PC-3 (cell line): ENCODE data around the gene PTPRE. TPM values are rescaled to one million over a fixed set of nuclear protein-coding genes. Genes with fewer than 3 reads are reported as not detected.

Source experiments
- ATAC-seq: fragments of 200-7000 bp; cut with Tn5 transposase; 2 replicates; pipeline ENCODE4 v1.9.1; 2020; ENCODE audit warnings: mild to moderate bottlenecking, moderate library complexity
- BruUV-seq: library from RNA; stranded (reverse); fragments of 400-500 nt; replicated peaks from 2 replicates; lab custom pipeline; 2021; lab: Mats Ljungman, UMichigan
- CTCF ChIA-PET: fragments of 300-600 bp; sonication (Branson Sonifier 250); formaldehyde crosslinking; loops from one replicate; lab custom pipeline; 2022; ENCODE audit warnings: antibody characterized with exemption; lab: Charles Lee
- POLR2A ChIA-PET: fragments of 300-600 bp; sonication (Branson Sonifier 250); formaldehyde crosslinking; loops from one replicate; lab custom pipeline; 2022; ENCODE audit warnings: antibody characterized with exemption; ENCODE audit not compliant: unreplicated experiment; lab: Charles Lee
- DNase-seq: peaks from one replicate; pipeline ENCODE4 v3.0.0-alpha.2; 2015
- H2AFZ ChIP-seq: fragments of 300-600 bp; sonication (generic); 2 replicates; pipeline ENCODE4 v1.6.0; 2016; ENCODE audit warnings: antibody characterized with exemption, low read length
- H3F3A ChIP-seq: fragments of 300-600 bp; sonication (generic); one replicate; pipeline ENCODE4 v1.6.0; 2017; ENCODE audit warnings: antibody characterized with exemption, low read length, control low read depth, mild to moderate bottlenecking; ENCODE audit not compliant: unreplicated experiment
- H3K27ac ChIP-seq: fragments of 300-600 bp; sonication (generic); 2 replicates; pipeline ENCODE4 v1.5.1; 2016; ENCODE audit warnings: mild to moderate bottlenecking, low read length
- H3K27me3 ChIP-seq: fragments of 300-600 bp; sonication (generic); 2 replicates; pipeline ENCODE4 v1.6.1; 2016; ENCODE audit warnings: low read length, mixed read lengths
- H3K36me3 ChIP-seq: fragments of 300-600 bp; sonication (generic); 2 replicates; pipeline ENCODE4 v1.6.1; 2016; ENCODE audit warnings: low read depth, mixed run types, low read length, mixed read lengths
- H3K4me1 ChIP-seq: fragments of 300-600 bp; sonication (generic); 2 replicates; pipeline ENCODE4 v1.5.1; 2016; ENCODE audit warnings: low read length; ENCODE audit not compliant: insufficient read depth
- H3K4me2 ChIP-seq: fragments of 300-600 bp; sonication (generic); 2 replicates; pipeline ENCODE4 v1.6.0; 2016; ENCODE audit warnings: low read length
- H3K4me3 ChIP-seq: fragments of 300-600 bp; sonication (generic); 2 replicates; pipeline ENCODE4 v1.5.1; 2016; ENCODE audit warnings: mild to moderate bottlenecking, low read length, mixed read lengths
- H3K79me2 ChIP-seq: fragments of 300-600 bp; sonication (generic); 2 replicates; pipeline ENCODE4 v1.6.1; 2017; ENCODE audit warnings: low read length, mixed read lengths
- H3K9ac ChIP-seq: fragments of 300-600 bp; sonication (generic); 2 replicates; pipeline ENCODE4 v1.6.0; 2016; ENCODE audit warnings: mild to moderate bottlenecking, low read length
- H3K9me2 ChIP-seq: fragments of 300-600 bp; sonication (generic); replicated peaks from 2 replicates; pipeline ENCODE4 v1.6.1; 2016; ENCODE audit warnings: mixed run types, low read length, mixed read lengths
- H3K9me3 ChIP-seq: fragments of 300-600 bp; sonication (generic); 2 replicates; pipeline ENCODE4 v1.6.1; 2016; ENCODE audit warnings: low read length, mixed read lengths
- H4K20me1 ChIP-seq: fragments of 300-600 bp; sonication (generic); 2 replicates; pipeline ENCODE4 v1.6.1; 2016; ENCODE audit warnings: low read length, mixed read lengths
- EZH2 ChIP-seq: fragments of 300-600 bp; sonication (generic); IDR thresholded peaks from one replicate; pipeline ENCODE4 v1.6.1; 2017; ENCODE audit warnings: antibody characterized with exemption, mild to moderate bottlenecking, low read length; ENCODE audit not compliant: unreplicated experiment
- EZH2phosphoT487 ChIP-seq: fragments of 300-600 bp; sonication (generic); IDR thresholded peaks from 2 replicates; pipeline ENCODE4 v1.6.1; 2018; ENCODE audit warnings: mild to moderate bottlenecking, antibody characterized with exemption, low read length, borderline replicate concordance
- intact Hi-C: fragments of 100-400 bp; cut with micrococcal nuclease; formaldehyde crosslinking; loops from 2 replicates; pipeline ENCODE4 v1.9.0; 2023
- total RNA-seq: library from RNA; depleted of rRNA; stranded (reverse); fragments of >200 nt; gene quantifications from 2 replicates; pipeline ENCODE4 v1.2.3, GENCODE V29; 2014
- TF ChIP-seq, protein P1 (sequence below): fragments of 300-600 bp; sonication (generic); conservative IDR thresholded peaks from 2 replicates; pipeline ENCODE4 v1.5.1; 2017; ENCODE audit warnings: antibody characterized with exemption, low read depth, mild to moderate bottlenecking, low read length

Gene PTPRE
- total RNA-seq, 1 experiment from 2014 or later = 3.1 TPM

- Histone ChIP-seq H3K27me3 (peaks cover 49% of the 10 kb centered on the region), H3K9me2 (no peaks in the 10 kb centered on the region), H3K79me2 (no peaks in the 10 kb centered on the region), H3K4me3 (no peak overlapping the region), H3K9me3 (no peaks in the 10 kb centered on the region), H3K27ac (no peak overlapping the region), H3K4me1 (no peaks in the 10 kb centered on the region), H3K36me3 (no peaks in the 10 kb centered on the region), H2AFZ (no peak overlapping the region), H4K20me1 (no peaks in the 10 kb centered on the region), H3K4me2 (no peak overlapping the region), H3F3A (no peaks in the 10 kb centered on the region), H3K9ac (no peak overlapping the region)
- DNase-seq (no peak), ATAC-seq (no peak)
- intact Hi-C loops = no loop called here
- ChIA-PET CTCF (no interaction called here), POLR2A (no interaction called here)
- BruUV-seq = no TSS peak
- TF ChIP-seq EZH2phosphoT487 (no peak), EZH2 (no peak)
- TF ChIP-seq, protein P1, sequence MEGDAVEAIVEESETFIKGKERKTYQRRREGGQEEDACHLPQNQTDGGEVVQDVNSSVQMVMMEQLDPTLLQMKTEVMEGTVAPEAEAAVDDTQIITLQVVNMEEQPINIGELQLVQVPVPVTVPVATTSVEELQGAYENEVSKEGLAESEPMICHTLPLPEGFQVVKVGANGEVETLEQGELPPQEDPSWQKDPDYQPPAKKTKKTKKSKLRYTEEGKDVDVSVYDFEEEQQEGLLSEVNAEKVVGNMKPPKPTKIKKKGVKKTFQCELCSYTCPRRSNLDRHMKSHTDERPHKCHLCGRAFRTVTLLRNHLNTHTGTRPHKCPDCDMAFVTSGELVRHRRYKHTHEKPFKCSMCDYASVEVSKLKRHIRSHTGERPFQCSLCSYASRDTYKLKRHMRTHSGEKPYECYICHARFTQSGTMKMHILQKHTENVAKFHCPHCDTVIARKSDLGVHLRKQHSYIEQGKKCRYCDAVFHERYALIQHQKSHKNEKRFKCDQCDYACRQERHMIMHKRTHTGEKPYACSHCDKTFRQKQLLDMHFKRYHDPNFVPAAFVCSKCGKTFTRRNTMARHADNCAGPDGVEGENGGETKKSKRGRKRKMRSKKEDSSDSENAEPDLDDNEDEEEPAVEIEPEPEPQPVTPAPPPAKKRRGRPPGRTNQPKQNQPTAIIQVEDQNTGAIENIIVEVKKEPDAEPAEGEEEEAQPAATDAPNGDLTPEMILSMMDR = no peak
Observed at GRCh38 chr10:127997271-127997670, 90.4 kb downstream of the PTPRE start.

DNA sequence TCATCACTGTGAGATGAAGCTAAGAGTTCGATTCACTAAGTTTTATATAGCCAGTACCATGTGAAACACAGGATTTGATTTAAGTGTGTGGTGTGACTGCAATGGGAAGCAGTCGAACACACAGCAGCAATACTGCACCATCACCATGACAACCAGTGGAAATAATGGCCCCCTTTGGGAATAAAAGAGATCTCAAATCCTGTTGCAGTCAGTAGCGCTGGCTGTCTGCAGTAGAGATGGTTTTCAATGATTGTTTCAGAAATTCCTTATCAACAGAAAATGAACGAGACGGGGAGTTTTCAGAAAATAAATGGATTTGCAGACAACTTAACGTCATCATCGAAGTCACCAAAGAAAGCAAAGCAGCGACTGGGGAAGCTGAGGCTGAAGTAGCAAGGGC, 91.0 kb downstream of the PTPRE start:
- intact Hi-C loops = no loop called here
- ATAC-seq (no peak), DNase-seq (no peak)
- no peaks in the 10 kb centered on the region for H3F3A ChIP-seq
- no peak overlapping the region for H3K4me2 ChIP-seq
- H3K4me1 ChIP-seq = no peaks in the 10 kb centered on the region
- POLR2A ChIA-PET = no interaction called here
- H3K9me2 ChIP-seq = no peaks in the 10 kb centered on the region
- CTCF ChIA-PET = no interaction called here
- no TSS peak for BruUV-seq
- no peak overlapping the region for H2AFZ ChIP-seq
- no peaks in the 10 kb centered on the region for H4K20me1 ChIP-seq
- H3K27me3 ChIP-seq = peaks cover 49% of the 10 kb centered on the region
- H3K27ac ChIP-seq = no peak overlapping the region
- H3K79me2 ChIP-seq = no peaks in the 10 kb centered on the region
- no peak overlapping the region for H3K4me3 ChIP-seq
- no peaks in the 10 kb centered on the region for H3K9me3 ChIP-seq
- TF ChIP-seq EZH2phosphoT487 (no peak), EZH2 (no peak)
- TF ChIP-seq, protein P1 = no peak
- no peaks in the 10 kb centered on the region for H3K36me3 ChIP-seq
- no peak overlapping the region for H3K9ac ChIP-seq

DNA sequence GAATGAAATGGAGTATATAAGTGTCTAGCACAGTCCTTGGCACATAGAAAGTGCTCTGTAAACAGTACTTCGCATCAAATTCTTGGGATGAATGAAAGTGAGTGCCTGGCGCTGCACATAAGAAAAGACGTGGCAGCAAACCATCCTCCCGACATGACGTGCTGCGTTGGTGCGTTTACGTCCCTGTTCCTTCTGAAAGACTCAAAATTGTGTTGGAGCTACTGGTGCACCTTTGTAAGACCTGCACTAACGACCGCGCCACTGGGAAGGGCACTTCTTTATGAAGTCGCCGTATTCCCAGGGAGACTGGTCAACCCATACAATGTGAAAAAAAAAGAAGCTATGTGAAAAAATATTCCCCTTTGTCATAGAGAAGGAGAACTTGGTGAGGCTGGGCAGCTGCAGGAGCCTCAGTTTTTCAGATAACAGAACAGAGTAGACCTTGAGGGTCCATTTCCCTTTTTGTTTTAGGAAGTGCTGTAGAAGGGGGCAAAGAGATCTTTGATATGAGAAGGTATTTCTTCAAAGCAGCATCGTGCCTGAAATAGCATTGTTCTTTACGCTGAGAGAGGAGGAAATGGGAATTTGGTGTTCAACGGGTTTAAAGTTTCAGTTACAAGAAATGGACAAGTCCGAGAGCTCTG, 91.7 kb downstream of the PTPRE start:
- Histone ChIP-seq H3F3A (no peaks in the 10 kb centered on the region), H3K9ac (no peak overlapping the region), H2AFZ (no peak overlapping the region), H3K9me3 (no peaks in the 10 kb centered on the region), H4K20me1 (no peaks in the 10 kb centered on the region), H3K36me3 (no peaks in the 10 kb centered on the region), H3K4me3 (no peak overlapping the region), H3K4me2 (no peak overlapping the region), H3K27me3 (peaks cover 49% of the 10 kb centered on the region), H3K27ac (no peak overlapping the region), H3K4me1 (no peaks in the 10 kb centered on the region), H3K79me2 (no peaks in the 10 kb centered on the region), H3K9me2 (no peaks in the 10 kb centered on the region)
- intact Hi-C loops = no loop called here
- ChIA-PET POLR2A (no interaction called here), CTCF (no interaction called here)
- DNase-seq (no peak), ATAC-seq (no peak)
- TF ChIP-seq EZH2 = no peak
- TF ChIP-seq, protein P1 = no peak
- TF ChIP-seq EZH2phosphoT487 = no peak
- BruUV-seq = no TSS peak
